Vagina (tissue), 2 donors: ENCODE data around the gene FAM163B. TPM values are rescaled to one million over a fixed set of nuclear protein-coding genes. Genes with fewer than 3 reads are reported as not detected.
"Not testable (repeated sequence)": the region's sequence is repeated elsewhere in the genome, so short reads cannot be mapped to it uniquely, and the experiment has no call there.

Source experiments
- DNase-seq, 2 donors: peaks; one replicate each; pipeline ENCODE4 v3.0.0-alpha.2; 2017; ENCODE audit errors: extremely low spot score in 2 of 2
- H3K27ac ChIP-seq: fragments of 200-600 bp; sonication (generic); one replicate; pipeline ENCODE4 v1.5.1; 2019
- H3K27me3 ChIP-seq: fragments of 200-600 bp; sonication (generic); one replicate; pipeline ENCODE4 v1.5.1; 2019
- H3K36me3 ChIP-seq, 2 donors: fragments of 200-600 bp; sonication (generic); one replicate each; pipeline ENCODE4 v1.5.1; 2017 to 2019
- H3K4me1 ChIP-seq: fragments of 200-600 bp; sonication (generic); one replicate; pipeline ENCODE4 v1.5.1; 2019
- H3K4me3 ChIP-seq, 2 donors: fragments of 200-600 bp; sonication (generic); 1 replicate in 1 of 2; 2 replicates in 1 of 2; pipeline ENCODE4 v1.5.1; 2016 to 2019
- H3K9me3 ChIP-seq: fragments of 200-600 bp; sonication (generic); one replicate; pipeline ENCODE4 v1.5.1; 2019
- POLR2A ChIP-seq, 2 donors: fragments of 450-650 bp; IDR thresholded peaks; one replicate each; pipeline ENCODE4 v1.6.1; 2017; ENCODE audit warnings: antibody characterized with exemption in 2 of 2, mild to moderate bottlenecking in 2 of 2, moderate library complexity in 2 of 2
- POLR2AphosphoS5 ChIP-seq, 2 donors: sonication (generic); formaldehyde crosslinking; IDR thresholded peaks; one replicate each; pipeline ENCODE4 v1.9.0; 2017; ENCODE audit warnings: antibody characterized with exemption in 2 of 2, mild to moderate bottlenecking in 2 of 2, low read depth in 1 of 2; ENCODE audit not compliant: insufficient read depth in 1 of 2
- intact Hi-C: fragments of 100-400 bp; cut with DNase I; formaldehyde crosslinking; loops from one replicate; pipeline ENCODE4 v1.15.1; 2023
- total RNA-seq: library from RNA; depleted of rRNA; stranded (reverse); fragments of >200 nt; gene quantifications from one replicate; pipeline ENCODE4 v1.2.3, GENCODE V29; 2016
- TF ChIP-seq, protein P1 (sequence below), 3 experiments: fragments of 450-650 bp in 2 of 3; fragments of 200-600 bp in 1 of 3; sonication (generic) in 1 of 3; IDR thresholded peaks; one replicate each; pipeline ENCODE4 v1.5.1; 2017 to 2019; ENCODE audit warnings: antibody characterized with exemption in 3 of 3, mild to moderate bottlenecking in 2 of 3, moderate library complexity in 2 of 3

The FAM163B gene
- total RNA-seq, 1 donor from 2014 or later, result not detected

DNA sequence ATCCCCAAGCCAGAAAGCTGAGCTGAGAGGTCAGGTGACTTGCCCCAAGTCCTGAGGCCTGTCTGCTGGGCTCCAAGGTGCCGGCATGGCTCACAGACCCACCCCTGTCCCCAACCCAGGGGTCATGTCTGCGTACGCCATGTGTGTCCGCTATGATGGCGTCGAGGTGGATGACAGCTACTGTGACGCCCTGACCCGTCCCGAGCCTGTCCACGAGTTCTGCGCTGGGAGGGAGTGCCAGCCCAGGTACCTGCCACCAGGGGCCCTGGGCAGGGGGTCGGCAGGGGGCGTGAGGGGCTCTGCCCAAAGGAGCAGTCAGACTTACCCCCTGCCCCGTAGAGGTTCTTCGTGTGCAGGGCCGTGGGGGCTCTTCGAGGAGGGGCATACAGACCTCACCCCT is 42.4 kb downstream of the FAM163B start:
- Histone ChIP-seq H3K4me3 (no peak overlapping the region), H3K9me3 (no peaks in the 10 kb centered on the region), H3K4me1 (peaks cover 7% of the 10 kb centered on the region), H3K27ac (no peak overlapping the region), H3K36me3 (no peaks in the 10 kb centered on the region), H3K27me3 (no peaks in the 10 kb centered on the region)
- TF ChIP-seq, protein P1, sequence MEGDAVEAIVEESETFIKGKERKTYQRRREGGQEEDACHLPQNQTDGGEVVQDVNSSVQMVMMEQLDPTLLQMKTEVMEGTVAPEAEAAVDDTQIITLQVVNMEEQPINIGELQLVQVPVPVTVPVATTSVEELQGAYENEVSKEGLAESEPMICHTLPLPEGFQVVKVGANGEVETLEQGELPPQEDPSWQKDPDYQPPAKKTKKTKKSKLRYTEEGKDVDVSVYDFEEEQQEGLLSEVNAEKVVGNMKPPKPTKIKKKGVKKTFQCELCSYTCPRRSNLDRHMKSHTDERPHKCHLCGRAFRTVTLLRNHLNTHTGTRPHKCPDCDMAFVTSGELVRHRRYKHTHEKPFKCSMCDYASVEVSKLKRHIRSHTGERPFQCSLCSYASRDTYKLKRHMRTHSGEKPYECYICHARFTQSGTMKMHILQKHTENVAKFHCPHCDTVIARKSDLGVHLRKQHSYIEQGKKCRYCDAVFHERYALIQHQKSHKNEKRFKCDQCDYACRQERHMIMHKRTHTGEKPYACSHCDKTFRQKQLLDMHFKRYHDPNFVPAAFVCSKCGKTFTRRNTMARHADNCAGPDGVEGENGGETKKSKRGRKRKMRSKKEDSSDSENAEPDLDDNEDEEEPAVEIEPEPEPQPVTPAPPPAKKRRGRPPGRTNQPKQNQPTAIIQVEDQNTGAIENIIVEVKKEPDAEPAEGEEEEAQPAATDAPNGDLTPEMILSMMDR (IDR thresholded peaks at IDR 0.05), result no peak
- TF ChIP-seq POLR2AphosphoS5 (IDR thresholded peaks at IDR 0.05; ENCODE audit: insufficient read depth in 1 of 2, low read depth in 1 of 2) (no peak), POLR2A (IDR thresholded peaks at IDR 0.05) (no peak)
- DNase-seq, result no peak
- intact Hi-C loops, result no loop called here

DNA sequence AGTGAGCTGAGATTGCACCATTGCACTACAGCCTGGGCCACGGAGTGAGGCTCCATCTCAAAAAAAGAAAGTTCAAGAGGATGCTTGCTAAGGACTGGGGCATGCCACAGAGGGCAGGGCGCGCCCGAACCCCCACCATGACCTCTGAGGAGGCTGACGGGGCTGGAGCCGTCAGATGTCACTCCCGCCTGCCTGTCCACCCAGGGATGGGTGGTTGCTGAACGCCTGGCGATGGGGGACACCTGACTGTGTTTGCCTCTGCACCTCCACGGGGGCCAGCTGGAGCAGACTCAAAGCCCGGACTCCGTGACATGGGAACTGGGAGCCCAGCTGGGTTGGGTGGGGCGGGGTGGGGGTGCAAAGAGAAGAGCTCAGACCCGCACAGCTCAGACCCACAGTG is 42.8 kb downstream of the FAM163B start:
- no peaks in the 10 kb centered on the region for H3K36me3 ChIP-seq
- no peaks in the 10 kb centered on the region for H3K27me3 ChIP-seq
- no peak for TF ChIP-seq POLR2A (IDR thresholded peaks at IDR 0.05)
- no peak for TF ChIP-seq POLR2AphosphoS5 (IDR thresholded peaks at IDR 0.05; ENCODE audit: insufficient read depth in 1 of 2, low read depth in 1 of 2)
- H3K4me1 ChIP-seq, result peaks cover 7% of the 10 kb centered on the region
- no peak for DNase-seq
- H3K9me3 ChIP-seq, result no peaks in the 10 kb centered on the region
- intact Hi-C loops, result no loop called here
- H3K27ac ChIP-seq, result no peak overlapping the region
- no peak overlapping the region for H3K4me3 ChIP-seq

DNA sequence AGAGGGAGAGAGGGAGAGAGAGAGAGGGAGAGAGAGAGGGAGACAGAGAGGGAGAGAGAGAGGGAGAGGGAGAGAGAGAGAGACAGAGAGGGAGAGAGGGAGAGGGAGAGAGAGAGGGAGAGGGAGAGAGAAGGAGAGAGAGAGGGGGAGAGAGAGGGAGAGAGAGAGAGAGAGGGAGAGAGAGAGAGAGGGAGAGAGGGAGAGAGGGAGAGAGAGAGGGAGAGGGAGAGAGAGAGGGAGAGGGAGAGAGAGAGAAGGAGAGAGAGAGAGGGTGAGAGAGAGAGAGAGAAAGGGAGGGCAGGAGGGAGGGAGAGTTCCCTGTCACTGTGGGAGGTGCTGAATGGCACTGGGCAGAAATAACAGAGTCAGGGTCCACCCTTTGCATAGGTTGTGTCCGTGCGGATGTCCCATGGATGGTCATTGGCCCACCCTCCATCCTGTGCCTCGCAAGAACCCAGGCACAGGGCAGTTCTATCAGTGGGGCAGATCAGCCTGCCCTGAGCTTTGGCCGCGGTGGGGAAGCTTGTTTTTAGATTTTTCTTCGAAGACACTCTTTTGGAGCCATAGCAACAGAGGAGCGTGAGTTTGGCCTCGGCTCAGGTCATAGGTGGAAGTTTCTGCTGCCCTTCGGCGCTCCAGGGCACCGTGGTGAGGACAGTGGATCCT is 44.6 kb downstream of the FAM163B start:
- no peak overlapping the region for H3K27ac ChIP-seq
- intact Hi-C loops, result no loop called here
- TF ChIP-seq, protein P1 (IDR thresholded peaks at IDR 0.05), result peak in 1 of 3 experiments; percentile 15
- TF ChIP-seq POLR2A (IDR thresholded peaks at IDR 0.05), result no peak
- no peaks in the 10 kb centered on the region for H3K36me3 ChIP-seq
- peaks cover 7% of the 10 kb centered on the region for H3K4me1 ChIP-seq
- no peaks in the 10 kb centered on the region for H3K9me3 ChIP-seq
- no peak overlapping the region for H3K4me3 ChIP-seq
- no peaks in the 10 kb centered on the region for H3K27me3 ChIP-seq
- DNase-seq, result no peak

DNA sequence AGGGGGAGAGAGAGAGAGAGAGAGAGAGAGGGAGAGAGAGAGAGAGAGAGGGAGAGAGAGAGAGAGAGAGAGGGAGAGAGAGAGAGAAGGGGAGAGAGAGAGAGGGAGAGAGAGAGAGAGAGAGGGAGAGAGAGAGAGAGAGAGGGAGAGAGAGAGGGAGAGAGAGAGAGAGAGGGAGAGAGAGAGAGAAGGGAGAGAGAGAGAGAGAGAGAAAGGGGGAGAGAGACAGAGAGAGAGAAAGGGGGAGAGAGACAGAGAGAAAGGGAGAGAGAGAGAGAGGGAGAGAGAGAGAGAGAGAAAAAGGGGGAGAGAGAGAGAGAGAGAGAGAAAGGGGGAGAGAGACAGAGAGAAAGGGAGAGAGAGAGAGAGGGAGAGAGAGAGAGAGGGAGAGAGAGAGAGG is 45.4 kb downstream of the FAM163B start:
- H3K27ac ChIP-seq, H3K27me3 ChIP-seq, DNase-seq, H3K4me3 ChIP-seq, intact Hi-C loops, H3K36me3 ChIP-seq, H3K4me1 ChIP-seq, H3K9me3 ChIP-seq: not testable (repeated sequence)
- TF ChIP-seq, protein P1 (IDR thresholded peaks at IDR 0.05), result peak in 1 of 3 experiments; percentile 22

DNA sequence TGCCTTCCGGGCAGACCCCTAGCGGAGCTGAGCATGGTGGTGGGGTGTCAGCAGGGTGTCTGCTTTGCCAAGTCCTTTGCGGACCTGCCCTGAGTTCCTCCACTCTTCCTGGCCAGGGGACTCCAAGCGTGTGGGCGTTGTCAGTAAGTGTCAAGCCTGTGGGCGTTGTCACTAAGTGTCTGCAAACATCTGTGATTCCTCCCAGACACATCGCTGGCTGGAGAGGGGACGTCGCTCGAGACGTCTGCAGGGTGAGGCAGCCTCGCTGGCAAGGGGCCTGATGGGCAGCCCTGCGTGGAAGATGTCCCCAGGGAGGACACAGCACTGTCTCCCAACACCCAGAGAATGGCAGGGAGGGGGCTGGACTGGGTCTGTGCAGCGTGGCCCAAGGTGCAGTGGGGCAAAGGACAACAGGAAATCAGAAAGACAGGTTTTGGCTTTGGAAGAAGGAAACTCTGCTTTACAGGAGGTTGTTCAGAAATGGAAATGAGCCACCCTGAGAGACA is 45.8 kb downstream of the FAM163B start:
- H3K9me3 ChIP-seq, result no peaks in the 10 kb centered on the region
- peaks cover 7% of the 10 kb centered on the region for H3K4me1 ChIP-seq
- intact Hi-C loops, result no loop called here
- DNase-seq, result no peak
- no peaks in the 10 kb centered on the region for H3K27me3 ChIP-seq
- no peaks in the 10 kb centered on the region for H3K36me3 ChIP-seq
- no peak overlapping the region for H3K27ac ChIP-seq
- TF ChIP-seq, protein P1 (IDR thresholded peaks at IDR 0.05), result no peak
- TF ChIP-seq POLR2AphosphoS5 (IDR thresholded peaks at IDR 0.05; ENCODE audit: insufficient read depth in 1 of 2, low read depth in 1 of 2) (no peak), POLR2A (IDR thresholded peaks at IDR 0.05) (no peak)
- H3K4me3 ChIP-seq, result no peak overlapping the region
